NCI-H2081 (cell line): Measurements from ENCODE around the gene CEACAM16.
A peak's percentile ranks its signal among the peaks of the same experiment; 100 is the strongest.

ENCODE experiments used
- DNase-seq, 2 experiments: peaks; one replicate each; lab custom pipeline; 2025; lab: John Stamatoyannopoulos, UW

CEACAM16 gene

GRCh38 chr19:44725251-44725650, 26.3 kb downstream of the CEACAM16 start:
- DNase-seq: no peak

GRCh38 chr19:44725684-44726083, 26.7 kb downstream of the CEACAM16 start:
- DNase-seq: no peak

GRCh38 chr19:44726465-44726864, 27.5 kb downstream of the CEACAM16 start:
- no peak for DNase-seq

- DNase-seq: no peak
These were observed 29.2 kb downstream of the CEACAM16 start for GRCh38 chr19:44728178-44728577.

- DNase-seq: no peak
These were observed 30.6 kb downstream of the CEACAM16 start for GRCh38 chr19:44729516-44730033.

- no peak for DNase-seq
These were observed 32.1 kb downstream of the CEACAM16 start for GRCh38 chr19:44731081-44731480.

- no peak for DNase-seq
These were observed 32.7 kb downstream of the CEACAM16 start for GRCh38 chr19:44731622-44732021.

- DNase-seq: no peak
These were observed 33.5 kb downstream of the CEACAM16 start for GRCh38 chr19:44732235-44733014.

GRCh38 chr19:44734357-44734756, 35.4 kb downstream of the CEACAM16 start:
- no peak for DNase-seq

GRCh38 chr19:44735011-44735410, 36.1 kb downstream of the CEACAM16 start:
- no peak for DNase-seq

- no peak for DNase-seq
These were observed 38.5 kb downstream of the CEACAM16 start for GRCh38 chr19:44737238-44738071.

GRCh38 chr19:44738136-44738535, 39.2 kb downstream of the CEACAM16 start:
- DNase-seq: no peak

- DNase-seq: no peak
These were observed 39.9 kb downstream of the CEACAM16 start for GRCh38 chr19:44738603-44739558.

GRCh38 chr19:44740351-44740824, 41.4 kb downstream of the CEACAM16 start:
- DNase-seq: no peak

GRCh38 chr19:44741258-44741731, 42.3 kb downstream of the CEACAM16 start:
- no peak for DNase-seq

- peak; percentile 43 to 74 for DNase-seq
These were observed 42.9 kb downstream of the CEACAM16 start for GRCh38 chr19:44741841-44742329.

- no peak for DNase-seq
These were observed 43.5 kb downstream of the CEACAM16 start for GRCh38 chr19:44742330-44743061.

GRCh38 chr19:44744871-44745332, 46.0 kb downstream of the CEACAM16 start:
- no peak for DNase-seq

- DNase-seq: no peak
These were observed 46.4 kb downstream of the CEACAM16 start for GRCh38 chr19:44745341-44745831.

- no peak for DNase-seq
These were observed 47.1 kb downstream of the CEACAM16 start for GRCh38 chr19:44745887-44746600.
